Esophagus squamous epithelium (tissue), 5 donors: ENCODE measurements around the gene PDS5B. TPM values are rescaled to one million over a fixed set of nuclear protein-coding genes. Genes with fewer than 3 reads are reported as not detected.

Experiments used
- DNase-seq: peaks from one replicate; lab custom pipeline; 2025; lab: John Stamatoyannopoulos, UW
- H3K27ac ChIP-seq, 4 donors: fragments of 200-600 bp; sonication (generic); one replicate each; pipeline ENCODE4 v1.5.1; 2016 to 2019; ENCODE audit warnings: mild to moderate bottlenecking in 1 of 4
- H3K27me3 ChIP-seq, 4 donors: fragments of 200-600 bp; sonication (generic); 1 replicate in 3 of 4; 2 replicates in 1 of 4; pipeline versions ENCODE4 v1.5.1 to v1.6.0; 2017 to 2021; ENCODE audit warnings: antibody characterized with exemption in 1 of 4
- H3K36me3 ChIP-seq, 3 donors: fragments of 200-600 bp; sonication (generic); one replicate each; pipeline ENCODE4 v1.5.1; 2016 to 2019
- H3K4me1 ChIP-seq, 3 donors: fragments of 200-600 bp; sonication (generic); one replicate each; pipeline ENCODE4 v1.5.1; 2017 to 2019
- H3K4me3 ChIP-seq, 4 donors: fragments of 200-600 bp; sonication (generic); 1 replicate in 3 of 4; 2 replicates in 1 of 4; pipeline ENCODE4 v1.5.1; 2016 to 2019; ENCODE audit warnings: mild to moderate bottlenecking in 2 of 4, moderate library complexity in 1 of 4
- H3K9me3 ChIP-seq, 3 donors: fragments of 200-600 bp; sonication (generic); one replicate each; pipeline ENCODE4 v1.5.1; 2016 to 2019
- CTCF ChIP-seq, 6 experiments: fragments of 450-650 bp in 4 of 6; fragments of 200-600 bp in 2 of 6; sonication (generic) in 2 of 6; IDR thresholded peaks; one replicate each; pipeline ENCODE4 v1.5.1; 2016 to 2019; ENCODE audit warnings: antibody characterized with exemption in 6 of 6, mild to moderate bottlenecking in 4 of 6, moderate library complexity in 4 of 6
- POLR2A ChIP-seq, 4 donors: fragments of 450-650 bp; IDR thresholded peaks; one replicate each; pipeline ENCODE4 v1.6.1; 2017; ENCODE audit warnings: antibody characterized with exemption in 4 of 4, mild to moderate bottlenecking in 4 of 4, moderate library complexity in 3 of 4
- WGBS, 2 donors: methylation state at CpG; one replicate each; pipeline ENCODE4 v1.1.5; 2018; 5-methylcytosine and 5-hydroxymethylcytosine counted together
- intact Hi-C: fragments of 100-400 bp; cut with DNase I; formaldehyde crosslinking; loops from one replicate; pipeline ENCODE4 v1.15.0; 2022
- total RNA-seq, 4 donors: library from RNA; depleted of rRNA; stranded (reverse); fragments of >200 nt; gene quantifications; one replicate each; pipeline ENCODE4 v1.1.0, GENCODE V29; 2016
- donor health status: DM: yes; HTN: yes; CAD: no.

Gene PDS5B
- total RNA-seq, 4 donors from 2014 or later, result 8.9 to 23.5 (median 15.1) TPM

GRCh38 chr13:32663660-32664059 is 77.4 kb downstream of the PDS5B start:
- peaks cover 0 to 13% (median 0%) of the 10 kb centered on the region in 3 donors for H3K36me3 ChIP-seq
- H3K4me3 ChIP-seq, result no peak overlapping the region
- intact Hi-C loops, result no loop called here
- peaks cover 0 to 8% (median 0%) of the 10 kb centered on the region in 3 donors for H3K4me1 ChIP-seq
- H3K9me3 ChIP-seq, result no peaks in the 10 kb centered on the region
- no peak for TF ChIP-seq CTCF (IDR thresholded peaks at IDR 0.05)
- no peak for TF ChIP-seq POLR2A (IDR thresholded peaks at IDR 0.05)
- no peak for DNase-seq
- H3K27ac ChIP-seq, result no peak overlapping the region
- H3K27me3 ChIP-seq, result no peaks in the 10 kb centered on the region

GRCh38 chr13:32666990-32667571 is 80.8 kb downstream of the PDS5B start:
- no peaks in the 10 kb centered on the region for H3K4me1 ChIP-seq
- DNase-seq, result no peak
- peaks cover 0 to 11% (median 0%) of the 10 kb centered on the region in 3 donors for H3K36me3 ChIP-seq
- H3K9me3 ChIP-seq, result no peaks in the 10 kb centered on the region
- no peak overlapping the region for H3K4me3 ChIP-seq
- no peaks in the 10 kb centered on the region for H3K27me3 ChIP-seq
- intact Hi-C loops, result no loop called here
- WGBS, 2 donors, result 89 to 93% methylated on average over 4 of the region's 4 CpGs
- TF ChIP-seq POLR2A (IDR thresholded peaks at IDR 0.05), result no peak
- TF ChIP-seq CTCF (IDR thresholded peaks at IDR 0.05), result no peak
- H3K27ac ChIP-seq, result no peak overlapping the region

DNA sequence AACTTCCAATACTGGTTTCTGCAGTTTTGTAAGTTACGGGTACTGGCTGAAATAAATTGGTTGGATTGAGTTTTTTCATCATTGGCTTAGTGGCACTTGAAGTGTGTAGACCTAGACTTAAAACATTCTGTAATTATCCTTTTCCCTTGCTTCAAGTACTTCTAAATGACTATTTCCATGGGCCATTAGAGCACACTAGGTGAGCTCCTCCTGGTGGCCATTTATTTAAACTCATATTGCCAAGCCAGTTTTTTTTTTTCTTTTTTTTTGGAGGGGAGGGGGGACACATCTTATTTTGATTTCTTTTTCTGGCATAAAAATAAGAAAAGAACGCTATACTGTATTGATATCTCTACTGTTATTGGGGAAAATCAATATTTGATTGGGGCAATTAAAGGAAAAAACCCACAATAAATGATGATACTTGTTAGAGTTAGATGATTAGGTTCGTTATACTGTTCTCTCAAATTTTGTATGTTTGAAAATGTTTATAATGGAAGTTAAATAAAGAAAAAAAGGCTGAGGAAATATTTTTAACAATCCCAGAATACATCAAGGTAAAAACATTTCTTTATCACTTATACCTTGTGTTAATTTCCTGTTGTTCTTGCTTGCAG is 82.9 kb downstream of the PDS5B start:
- DNase-seq, result no peak
- Histone ChIP-seq H3K9me3 (no peaks in the 10 kb centered on the region), H3K27me3 (no peaks in the 10 kb centered on the region), H3K36me3 (peaks cover 0 to 21% (median 0%) of the 10 kb centered on the region in 3 donors), H3K4me1 (no peaks in the 10 kb centered on the region), H3K4me3 (no peak overlapping the region), H3K27ac (no peak overlapping the region)
- 70 to 74% methylated on average over 3 of the region's 3 CpGs for WGBS, 2 donors
- TF ChIP-seq CTCF (IDR thresholded peaks at IDR 0.05) (peak in 5 of 6 experiments; percentile 32 to 65 (median 50)), POLR2A (IDR thresholded peaks at IDR 0.05) (no peak)
- intact Hi-C loops, result no loop called here

- intact Hi-C loops, result no loop called here
- TF ChIP-seq POLR2A (IDR thresholded peaks at IDR 0.05) (no peak), CTCF (IDR thresholded peaks at IDR 0.05) (no peak)
- 86 to 93% methylated on average over 2 of the region's 2 CpGs for WGBS, 2 donors
- no peak overlapping the region for H3K27ac ChIP-seq
- no peaks in the 10 kb centered on the region for H3K27me3 ChIP-seq
- no peaks in the 10 kb centered on the region for H3K9me3 ChIP-seq
- H3K4me1 ChIP-seq, result no peaks in the 10 kb centered on the region
- H3K4me3 ChIP-seq, result no peak overlapping the region
- DNase-seq, result no peak
- peaks cover 0 to 55% (median 0%) of the 10 kb centered on the region in 3 donors for H3K36me3 ChIP-seq
Measured at GRCh38 chr13:32674503-32674902, 88.3 kb downstream of the PDS5B start.

DNA sequence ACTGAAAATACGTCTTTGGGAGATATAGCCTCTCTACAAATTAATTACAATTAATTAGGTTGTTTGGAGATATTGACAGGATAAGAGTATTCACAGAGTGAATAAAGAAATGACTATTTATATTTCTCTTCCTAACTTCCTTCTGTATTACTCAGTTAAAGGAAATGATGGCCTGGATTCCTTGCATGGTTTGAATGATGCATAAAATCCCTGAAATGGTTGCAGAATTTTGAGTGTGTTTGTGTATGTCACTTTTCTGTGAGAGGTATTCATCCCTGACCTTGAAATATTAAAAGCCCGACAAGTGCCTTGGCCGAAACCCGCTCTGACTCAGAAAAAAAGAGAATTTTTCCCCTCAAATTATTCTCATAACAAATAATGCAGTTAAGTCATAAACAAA is 90.0 kb downstream of the PDS5B start:
- 94 to 99% methylated on average over 4 of the region's 4 CpGs for WGBS, 2 donors
- no peaks in the 10 kb centered on the region for H3K27me3 ChIP-seq
- H3K9me3 ChIP-seq, result no peaks in the 10 kb centered on the region
- H3K4me3 ChIP-seq, result no peak overlapping the region
- H3K4me1 ChIP-seq, result no peaks in the 10 kb centered on the region
- intact Hi-C loops, result no loop called here
- no peak for TF ChIP-seq POLR2A (IDR thresholded peaks at IDR 0.05)
- no peak for TF ChIP-seq CTCF (IDR thresholded peaks at IDR 0.05)
- H3K27ac ChIP-seq, result no peak overlapping the region
- DNase-seq, result no peak
- H3K36me3 ChIP-seq, result peaks cover 0 to 67% (median 0%) of the 10 kb centered on the region in 3 donors
